SU-DHL-6 (cell line): Measurements from ENCODE around the gene ITIH3.

Experiments used
- H2AFZ ChIP-seq: fragments of 200-600 bp; sonication (generic); 2 replicates; pipeline ENCODE4 v1.6.1; 2014; ENCODE audit warnings: low read depth, mild to moderate bottlenecking, moderate library complexity, mixed read lengths, antibody characterized with exemption, low read length; ENCODE audit not compliant: severe bottlenecking
- H3F3A ChIP-seq: fragments of 200-600 bp; shearing (Covaris generic); 2 replicates; pipeline ENCODE4 v1.6.0; 2016; ENCODE audit warnings: antibody characterized with exemption, mild to moderate bottlenecking; ENCODE audit not compliant: insufficient read depth
- H3K27ac ChIP-seq: fragments of 200-600 bp; sonication (generic); 2 replicates; pipeline ENCODE4 v1.5.1; 2016; ENCODE audit warnings: low read depth, mild to moderate bottlenecking, low read length, moderate library complexity, mixed read lengths
- H3K27me3 ChIP-seq: fragments of 200-600 bp; sonication (generic), shearing (Covaris generic); 2 replicates; pipeline ENCODE4 v1.6.0; 2014; ENCODE audit warnings: mild to moderate bottlenecking, low read length
- H3K36me3 ChIP-seq: fragments of 200-600 bp; sonication (generic); 2 replicates; pipeline ENCODE4 v1.6.1; 2014; ENCODE audit warnings: mild to moderate bottlenecking, low read length, mixed read lengths
- H3K4me2 ChIP-seq: fragments of 300-600, 200-600 bp; shearing (Covaris generic), sonication (generic); 2 replicates; pipeline ENCODE4 v1.6.0; 2014; ENCODE audit warnings: low read length, low read depth, mild to moderate bottlenecking; ENCODE audit not compliant: poor library complexity, severe bottlenecking
- H3K4me3 ChIP-seq: fragments of 200-600 bp; sonication (generic); 2 replicates; pipeline ENCODE4 v1.5.1; 2014; ENCODE audit warnings: antibody characterized with exemption, low read length, mild to moderate bottlenecking, mixed read lengths; ENCODE audit not compliant: insufficient read depth, poor library complexity, severe bottlenecking
- H3K79me2 ChIP-seq: fragments of 200-600 bp; sonication (generic); 2 replicates; pipeline ENCODE4 v1.6.1; 2014; ENCODE audit warnings: mild to moderate bottlenecking, low read length, moderate library complexity; ENCODE audit not compliant: insufficient read depth
- H3K9ac ChIP-seq: fragments of 200-600 bp; sonication (generic); 2 replicates; pipeline ENCODE4 v1.7.0; 2014; ENCODE audit warnings: mild to moderate bottlenecking, low read length
- H3K9me2 ChIP-seq: fragments of 200-600 bp; sonication (generic); replicated peaks from 2 replicates; pipeline ENCODE4 v1.6.1; 2014; ENCODE audit warnings: low read length; ENCODE audit not compliant: insufficient read depth
- H3K9me3 ChIP-seq: fragments of 200-600 bp; sonication (generic); 2 replicates; pipeline ENCODE4 v1.6.1; 2014; ENCODE audit warnings: low read length, mixed read lengths; ENCODE audit not compliant: insufficient read depth
- H4K20me1 ChIP-seq: fragments of 200-600 bp; sonication (generic); 2 replicates; pipeline ENCODE4 v1.6.1; 2014; ENCODE audit warnings: low read depth, mild to moderate bottlenecking, antibody characterized with exemption, low read length, moderate library complexity, mixed read lengths
- EZH2phosphoT487 ChIP-seq: fragments of 200-600 bp; sonication (generic), shearing (Covaris generic); conservative IDR thresholded peaks from 2 replicates; pipeline ENCODE4 v1.6.1; 2018; ENCODE audit warnings: mild to moderate bottlenecking, antibody characterized with exemption, low read length, moderate library complexity, mixed read lengths
- TF ChIP-seq, protein P1 (sequence below): fragments of 200-600 bp; sonication (generic); IDR thresholded peaks from one replicate; pipeline ENCODE4 v1.5.1; 2017; ENCODE audit warnings: antibody characterized with exemption, mild to moderate bottlenecking, low read length, moderate library complexity; ENCODE audit not compliant: insufficient read depth, poor library complexity, severe bottlenecking

The ITIH3 gene

GRCh38 chr3:52787672-52788625 is 6.6 kb upstream of the ITIH3 start:
- TF ChIP-seq EZH2phosphoT487, result no peak
- TF ChIP-seq, protein P1, sequence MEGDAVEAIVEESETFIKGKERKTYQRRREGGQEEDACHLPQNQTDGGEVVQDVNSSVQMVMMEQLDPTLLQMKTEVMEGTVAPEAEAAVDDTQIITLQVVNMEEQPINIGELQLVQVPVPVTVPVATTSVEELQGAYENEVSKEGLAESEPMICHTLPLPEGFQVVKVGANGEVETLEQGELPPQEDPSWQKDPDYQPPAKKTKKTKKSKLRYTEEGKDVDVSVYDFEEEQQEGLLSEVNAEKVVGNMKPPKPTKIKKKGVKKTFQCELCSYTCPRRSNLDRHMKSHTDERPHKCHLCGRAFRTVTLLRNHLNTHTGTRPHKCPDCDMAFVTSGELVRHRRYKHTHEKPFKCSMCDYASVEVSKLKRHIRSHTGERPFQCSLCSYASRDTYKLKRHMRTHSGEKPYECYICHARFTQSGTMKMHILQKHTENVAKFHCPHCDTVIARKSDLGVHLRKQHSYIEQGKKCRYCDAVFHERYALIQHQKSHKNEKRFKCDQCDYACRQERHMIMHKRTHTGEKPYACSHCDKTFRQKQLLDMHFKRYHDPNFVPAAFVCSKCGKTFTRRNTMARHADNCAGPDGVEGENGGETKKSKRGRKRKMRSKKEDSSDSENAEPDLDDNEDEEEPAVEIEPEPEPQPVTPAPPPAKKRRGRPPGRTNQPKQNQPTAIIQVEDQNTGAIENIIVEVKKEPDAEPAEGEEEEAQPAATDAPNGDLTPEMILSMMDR, result no peak
- H3K79me2 ChIP-seq, result no peaks in the 10 kb centered on the region
- H3K36me3 ChIP-seq, result no peaks in the 10 kb centered on the region
- no peak overlapping the region for H3K4me3 ChIP-seq
- H3K9me2 ChIP-seq, result no peaks in the 10 kb centered on the region
- no peak overlapping the region for H3K4me2 ChIP-seq
- H3K27me3 ChIP-seq, result no peaks in the 10 kb centered on the region
- no peaks in the 10 kb centered on the region for H3K9me3 ChIP-seq
- H2AFZ ChIP-seq, result no peak overlapping the region
- no peaks in the 10 kb centered on the region for H4K20me1 ChIP-seq
- no peak overlapping the region for H3K27ac ChIP-seq
- no peak overlapping the region for H3K9ac ChIP-seq
- no peaks in the 10 kb centered on the region for H3F3A ChIP-seq

DNA sequence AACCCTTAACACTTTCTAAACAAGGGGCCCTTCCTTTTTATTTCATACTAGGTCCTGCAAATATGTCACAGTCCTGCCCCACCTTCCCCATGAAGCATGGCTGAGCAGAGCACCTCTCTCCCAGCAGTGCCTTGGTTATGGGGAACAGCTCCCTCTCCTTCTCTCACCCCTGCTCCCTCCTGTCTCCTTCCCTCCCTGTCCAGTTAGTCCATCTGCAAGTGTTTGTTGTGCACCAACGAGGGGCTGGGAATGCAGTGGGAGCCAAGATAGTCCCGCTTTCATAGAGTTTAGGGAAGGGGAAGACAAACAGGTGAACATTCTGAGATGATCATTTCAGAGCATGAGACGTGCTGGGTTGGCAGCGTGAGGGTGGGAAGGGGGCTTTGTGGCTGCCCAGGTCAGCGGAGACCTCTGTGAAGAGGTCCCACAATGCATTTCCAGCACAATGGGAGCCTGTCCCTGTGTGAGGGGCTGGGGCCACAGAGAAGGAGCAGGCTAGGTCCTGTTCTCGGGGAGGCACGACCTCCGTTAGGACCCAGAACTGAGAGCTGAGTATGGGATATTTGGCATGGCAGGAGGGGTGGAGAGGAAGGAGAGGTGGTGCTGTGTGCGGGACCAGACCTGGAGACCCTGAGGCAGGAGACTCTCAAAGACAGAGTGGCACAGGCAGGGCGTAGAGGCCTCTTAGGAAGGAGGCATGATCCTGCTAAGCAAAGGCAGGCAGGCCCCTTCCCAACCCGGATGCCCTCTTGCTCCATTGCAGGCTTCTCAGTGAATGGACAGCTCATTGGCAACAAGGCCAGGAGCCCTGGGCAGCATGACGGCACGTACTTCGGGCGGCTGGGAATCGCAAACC is 5.5 kb upstream of the ITIH3 start:
- no peaks in the 10 kb centered on the region for H3K27me3 ChIP-seq
- H3K9ac ChIP-seq, result no peak overlapping the region
- TF ChIP-seq, protein P1, result no peak
- TF ChIP-seq EZH2phosphoT487, result no peak
- H2AFZ ChIP-seq, result no peak overlapping the region
- H3K79me2 ChIP-seq, result no peaks in the 10 kb centered on the region
- H3K27ac ChIP-seq, result no peak overlapping the region
- no peak overlapping the region for H3K4me3 ChIP-seq
- no peaks in the 10 kb centered on the region for H3F3A ChIP-seq
- no peaks in the 10 kb centered on the region for H3K9me2 ChIP-seq
- no peaks in the 10 kb centered on the region for H3K36me3 ChIP-seq
- no peaks in the 10 kb centered on the region for H3K9me3 ChIP-seq
- H4K20me1 ChIP-seq, result no peaks in the 10 kb centered on the region
- H3K4me2 ChIP-seq, result no peak overlapping the region

DNA sequence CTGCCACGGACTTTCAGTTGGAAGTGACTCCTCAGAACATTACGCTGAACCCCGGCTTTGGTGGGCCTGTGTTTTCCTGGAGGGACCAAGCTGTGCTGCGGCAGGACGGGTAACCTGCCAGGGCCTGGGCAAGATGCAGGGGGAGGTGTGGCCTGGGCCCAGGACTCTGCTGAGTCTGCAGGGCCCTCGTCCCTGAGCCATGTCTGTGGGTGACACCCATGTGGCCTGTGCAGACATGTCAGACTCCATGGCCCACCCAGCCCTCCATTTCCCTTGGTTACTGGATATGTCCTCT is 4.9 kb upstream of the ITIH3 start:
- no peak overlapping the region for H2AFZ ChIP-seq
- H3K4me2 ChIP-seq, result no peak overlapping the region
- no peaks in the 10 kb centered on the region for H4K20me1 ChIP-seq
- no peak overlapping the region for H3K27ac ChIP-seq
- TF ChIP-seq EZH2phosphoT487, result no peak
- TF ChIP-seq, protein P1, result no peak
- no peaks in the 10 kb centered on the region for H3K9me3 ChIP-seq
- H3K36me3 ChIP-seq, result no peaks in the 10 kb centered on the region
- no peak overlapping the region for H3K4me3 ChIP-seq
- no peaks in the 10 kb centered on the region for H3K27me3 ChIP-seq
- H3F3A ChIP-seq, result no peaks in the 10 kb centered on the region
- no peaks in the 10 kb centered on the region for H3K79me2 ChIP-seq
- H3K9me2 ChIP-seq, result no peaks in the 10 kb centered on the region
- H3K9ac ChIP-seq, result no peak overlapping the region
